ENCODE data around the gene KLF12. TPM values are rescaled to one million over a fixed set of nuclear protein-coding genes. Genes with fewer than 3 reads are reported as not detected.
A peak's percentile ranks its signal among the peaks of the same experiment; 100 is the strongest.

The KLF12 gene
- 1 to 10 TPM; 3.2 to 7.6 (median 5.7) TPM for total RNA-seq

GRCh38 chr13:74134221-74134776 lies at the start of gene KLF12:
Gene KLF12 (minus strand): TSS chr13:74134404.
- no peak for TF ChIP-seq POLR2A (IDR thresholded peaks at IDR 0.05)
- Histone ChIP-seq H3K4me1 (peaks cover 26 to 31% of the 10 kb centered on the region in 2 donors), H3K27ac (peak within 1 kb of the TSS; percentile 94 to 96 (median 96)), H3K36me3 (no peaks in the 10 kb centered on the region), H3K9me3 (no peaks in the 10 kb centered on the region), H3K27me3 (no peaks in the 10 kb centered on the region), H3K4me3 (peak within 1 kb of the TSS; percentile 84 to 97 (median 90))
- in situ Hi-C loops (cut with MboI; ENCODE audit: low sequenced_read_pairs in 4 of 4) (no loop called here), intact Hi-C loops (cut with DNase I; ENCODE audit: low total_unique reads) (loop anchor here (2.0 to 10.0 kb wide), 6 partner anchors 35 to 1079 kb away; partner anchors contain the start of gene KLF5)
- peak; percentile 77 to 82 for DNase-seq
- peak; percentile 51 to 67 for ATAC-seq

GRCh38 chr13:74182491-74182890 lies 48.3 kb upstream of the KLF12 start:
- H3K4me3 ChIP-seq = no peak overlapping the region
- H3K4me1 ChIP-seq = peaks cover under 1 to 13% of the 10 kb centered on the region in 2 donors
- DNase-seq (no peak), ATAC-seq (no peak)
- in situ Hi-C loops (cut with MboI; ENCODE audit: low sequenced_read_pairs in 4 of 4) (no loop called here), intact Hi-C loops (cut with DNase I; ENCODE audit: low total_unique reads) (no loop called here)
- TF ChIP-seq, protein P1, sequence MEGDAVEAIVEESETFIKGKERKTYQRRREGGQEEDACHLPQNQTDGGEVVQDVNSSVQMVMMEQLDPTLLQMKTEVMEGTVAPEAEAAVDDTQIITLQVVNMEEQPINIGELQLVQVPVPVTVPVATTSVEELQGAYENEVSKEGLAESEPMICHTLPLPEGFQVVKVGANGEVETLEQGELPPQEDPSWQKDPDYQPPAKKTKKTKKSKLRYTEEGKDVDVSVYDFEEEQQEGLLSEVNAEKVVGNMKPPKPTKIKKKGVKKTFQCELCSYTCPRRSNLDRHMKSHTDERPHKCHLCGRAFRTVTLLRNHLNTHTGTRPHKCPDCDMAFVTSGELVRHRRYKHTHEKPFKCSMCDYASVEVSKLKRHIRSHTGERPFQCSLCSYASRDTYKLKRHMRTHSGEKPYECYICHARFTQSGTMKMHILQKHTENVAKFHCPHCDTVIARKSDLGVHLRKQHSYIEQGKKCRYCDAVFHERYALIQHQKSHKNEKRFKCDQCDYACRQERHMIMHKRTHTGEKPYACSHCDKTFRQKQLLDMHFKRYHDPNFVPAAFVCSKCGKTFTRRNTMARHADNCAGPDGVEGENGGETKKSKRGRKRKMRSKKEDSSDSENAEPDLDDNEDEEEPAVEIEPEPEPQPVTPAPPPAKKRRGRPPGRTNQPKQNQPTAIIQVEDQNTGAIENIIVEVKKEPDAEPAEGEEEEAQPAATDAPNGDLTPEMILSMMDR (IDR thresholded peaks at IDR 0.05 in 4 of 5, conservative IDR thresholded peaks at IDR 0.05 in 1 of 5) = no peak
- no peak for TF ChIP-seq POLR2A (IDR thresholded peaks at IDR 0.05)
- no peaks in the 10 kb centered on the region for H3K9me3 ChIP-seq
- H3K27me3 ChIP-seq = no peaks in the 10 kb centered on the region
- no peak overlapping the region for H3K27ac ChIP-seq
- no peaks in the 10 kb centered on the region for H3K36me3 ChIP-seq

- H3K27me3 ChIP-seq = no peaks in the 10 kb centered on the region
- no peak overlapping the region for H3K4me3 ChIP-seq
- peaks cover 10 to 20% of the 10 kb centered on the region in 2 donors for H3K4me1 ChIP-seq
- no peak overlapping the region for H3K27ac ChIP-seq
- ATAC-seq (no peak), DNase-seq (no peak)
- H3K36me3 ChIP-seq = no peaks in the 10 kb centered on the region
- intact Hi-C loops (cut with DNase I; ENCODE audit: low total_unique reads) = no loop called here
- H3K9me3 ChIP-seq = no peaks in the 10 kb centered on the region
- in situ Hi-C loops (cut with MboI; ENCODE audit: low sequenced_read_pairs in 4 of 4) = no loop called here
- TF ChIP-seq POLR2A (IDR thresholded peaks at IDR 0.05) = no peak
- TF ChIP-seq, protein P1 (IDR thresholded peaks at IDR 0.05 in 4 of 5, conservative IDR thresholded peaks at IDR 0.05 in 1 of 5) = no peak
Observed at GRCh38 chr13:74174810-74175209, 40.6 kb upstream of the KLF12 start.

DNA sequence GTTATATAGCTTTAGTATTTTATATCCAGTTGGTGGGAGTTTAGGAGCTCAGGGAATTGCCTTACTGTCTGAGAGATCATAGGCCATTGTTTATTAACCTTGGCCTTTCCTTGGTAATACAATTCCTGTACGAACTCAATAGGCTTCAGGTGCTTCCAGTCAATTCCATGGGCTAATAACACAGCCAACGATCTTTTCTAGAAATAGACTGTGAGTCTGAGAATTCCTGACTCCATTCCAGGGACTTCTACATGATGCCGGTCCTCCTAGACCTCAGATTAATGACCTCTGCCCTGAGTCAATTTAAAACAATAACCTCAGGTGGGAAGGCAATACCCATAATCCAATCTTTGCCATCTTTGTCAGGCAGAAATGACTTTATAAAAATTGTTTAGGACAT lies 39.6 kb upstream of the KLF12 start:
- ATAC-seq (peak; percentile 84 to 85), DNase-seq (no peak)
- in situ Hi-C loops (cut with MboI; ENCODE audit: low sequenced_read_pairs in 4 of 4) = no loop called here
- H3K4me3 ChIP-seq = no peak overlapping the region
- TF ChIP-seq POLR2A (IDR thresholded peaks at IDR 0.05) = no peak
- H3K4me1 ChIP-seq = peaks cover 11 to 26% of the 10 kb centered on the region in 2 donors
- H3K36me3 ChIP-seq = no peaks in the 10 kb centered on the region
- no peaks in the 10 kb centered on the region for H3K9me3 ChIP-seq
- H3K27ac ChIP-seq = peak overlapping the region; percentile 19 to 74 (median 64)
- intact Hi-C loops (cut with DNase I; ENCODE audit: low total_unique reads) = no loop called here
- H3K27me3 ChIP-seq = no peaks in the 10 kb centered on the region

GRCh38 chr13:74171641-74172040 lies 37.4 kb upstream of the KLF12 start:
- no peak overlapping the region for H3K4me3 ChIP-seq
- DNase-seq (no peak), ATAC-seq (no peak)
- intact Hi-C loops (cut with DNase I; ENCODE audit: low total_unique reads) (no loop called here), in situ Hi-C loops (cut with MboI; ENCODE audit: low sequenced_read_pairs in 4 of 4) (no loop called here)
- peak overlapping the region in 1 of 4 donors; percentile 63 for H3K27ac ChIP-seq
- peaks cover 11 to 30% of the 10 kb centered on the region in 2 donors for H3K4me1 ChIP-seq
- TF ChIP-seq, protein P1 (IDR thresholded peaks at IDR 0.05 in 4 of 5, conservative IDR thresholded peaks at IDR 0.05 in 1 of 5) = no peak
- no peak for TF ChIP-seq POLR2A (IDR thresholded peaks at IDR 0.05)
- H3K27me3 ChIP-seq = no peaks in the 10 kb centered on the region
- H3K9me3 ChIP-seq = no peaks in the 10 kb centered on the region
- no peaks in the 10 kb centered on the region for H3K36me3 ChIP-seq

Measured in gastrocnemius medialis (tissue), 4 donors.